DMS 273 (cell line): ENCODE data around the gene EARS2.
A peak's percentile ranks its signal among the peaks of the same experiment; 100 is the strongest.

Source experiments
- DNase-seq: peaks from one replicate; lab custom pipeline; 2025; ENCODE audit not compliant: unreplicated experiment; lab: John Stamatoyannopoulos, UW

The EARS2 gene

GRCh38 chr16:23508589-23509440, 48.3 kb downstream of the EARS2 start:
- DNase-seq: peak; percentile 76

GRCh38 chr16:23506606-23506994, 50.5 kb downstream of the EARS2 start:
- no peak for DNase-seq

DNA sequence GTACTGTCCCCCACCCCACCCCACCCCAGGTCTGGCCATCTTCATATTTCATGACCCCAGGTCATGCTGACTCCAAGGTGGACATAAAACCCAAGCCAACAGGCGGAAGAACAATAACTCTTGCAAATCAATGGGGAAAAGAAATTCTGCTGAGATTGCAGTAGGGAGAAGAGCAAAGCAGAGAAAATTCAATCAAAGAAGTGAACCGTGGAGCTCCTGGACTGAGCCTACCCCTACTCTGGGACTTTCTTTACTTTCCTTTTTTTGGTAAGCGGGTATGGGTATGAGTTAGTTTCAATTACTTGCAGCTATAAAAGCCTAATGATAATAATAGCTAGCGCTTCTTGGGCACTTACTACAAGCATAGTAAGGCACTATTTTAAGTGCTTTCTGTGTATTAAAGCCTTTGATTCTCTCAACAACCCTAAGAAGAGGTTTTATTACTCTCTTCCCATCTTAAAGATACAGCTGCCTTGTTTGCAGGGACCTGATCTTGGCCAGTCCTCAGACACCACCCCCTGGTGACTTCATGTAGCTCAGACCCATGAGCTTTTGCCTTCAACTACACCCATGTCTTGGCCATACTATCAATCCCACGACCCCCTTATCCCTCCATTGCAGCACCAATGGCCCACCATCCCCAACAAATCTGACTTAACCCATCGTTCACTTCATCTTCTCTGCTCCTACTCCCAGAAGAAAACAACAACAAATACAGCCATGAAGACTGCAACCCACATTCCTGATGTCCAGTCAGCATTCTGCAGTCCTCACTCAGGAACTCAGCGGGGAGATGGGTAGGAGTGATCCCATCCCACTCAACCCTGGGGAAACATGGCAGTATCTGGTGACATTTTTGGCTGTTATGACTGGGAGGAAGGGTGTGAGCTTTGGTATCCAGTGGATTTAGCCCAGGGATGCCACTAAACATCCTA, 51.2 kb downstream of the EARS2 start:
- no peak for DNase-seq

GRCh38 chr16:23505180-23505665, 51.9 kb downstream of the EARS2 start:
- peak; percentile 23 for DNase-seq

DNA sequence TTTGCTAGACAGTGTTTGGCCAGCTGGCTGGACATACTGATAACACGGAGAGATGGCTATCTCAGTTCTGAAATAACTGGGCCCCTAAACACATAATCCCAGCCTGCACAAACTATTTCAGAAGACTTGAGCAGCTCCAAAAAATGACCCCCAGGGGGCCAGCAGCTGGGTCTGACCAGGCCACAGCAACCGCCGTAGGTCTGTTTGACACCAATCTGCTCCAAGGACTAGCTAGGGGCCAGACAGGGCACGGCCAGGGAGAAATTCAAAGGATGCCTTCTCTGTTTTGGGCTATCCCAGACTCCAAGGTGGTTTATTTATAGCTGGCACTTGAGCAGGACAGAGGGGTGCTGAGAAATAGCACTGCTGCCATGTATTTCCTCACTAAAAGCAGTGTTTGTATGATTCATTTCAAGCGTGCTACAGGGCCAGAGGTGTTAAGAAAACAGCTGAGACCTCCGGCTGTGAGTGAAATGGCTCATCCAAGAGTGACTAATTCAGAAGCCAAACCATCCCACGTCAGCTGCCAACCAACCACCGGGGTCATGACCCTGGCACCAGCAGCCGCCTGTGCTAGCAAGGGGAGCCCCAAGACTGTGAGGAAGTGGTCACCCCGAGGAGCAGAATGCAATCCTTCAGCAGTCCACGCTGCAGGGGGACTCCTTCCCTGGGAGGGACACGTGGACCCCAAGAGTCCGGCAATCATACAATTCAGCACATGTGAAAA, 52.5 kb downstream of the EARS2 start:
- peak; percentile 67 for DNase-seq

GRCh38 chr16:23504076-23504452, 53.1 kb downstream of the EARS2 start:
- DNase-seq: no peak

- peak; percentile 22 for DNase-seq
These were observed 54.7 kb downstream of the EARS2 start for GRCh38 chr16:23502466-23502865.

- DNase-seq: no peak
These were observed 55.9 kb downstream of the EARS2 start for GRCh38 chr16:23501291-23501690.

DNA sequence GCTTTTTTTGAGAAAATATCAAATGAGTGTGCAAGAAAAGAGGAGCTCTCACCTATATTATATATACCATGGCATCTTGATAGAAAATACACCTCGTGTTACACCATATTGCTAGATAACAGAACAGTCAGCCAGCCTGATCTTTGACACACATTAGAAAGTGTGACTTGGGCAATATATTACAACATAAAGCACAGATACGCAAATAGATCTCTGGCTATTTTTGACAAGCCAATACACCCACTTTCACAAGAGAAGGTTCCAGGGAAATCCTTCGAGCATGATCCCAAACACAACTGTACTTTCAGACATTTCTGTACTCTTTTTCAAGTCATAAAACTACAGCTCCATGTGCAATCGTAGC, 56.3 kb downstream of the EARS2 start:
- DNase-seq: no peak

DNA sequence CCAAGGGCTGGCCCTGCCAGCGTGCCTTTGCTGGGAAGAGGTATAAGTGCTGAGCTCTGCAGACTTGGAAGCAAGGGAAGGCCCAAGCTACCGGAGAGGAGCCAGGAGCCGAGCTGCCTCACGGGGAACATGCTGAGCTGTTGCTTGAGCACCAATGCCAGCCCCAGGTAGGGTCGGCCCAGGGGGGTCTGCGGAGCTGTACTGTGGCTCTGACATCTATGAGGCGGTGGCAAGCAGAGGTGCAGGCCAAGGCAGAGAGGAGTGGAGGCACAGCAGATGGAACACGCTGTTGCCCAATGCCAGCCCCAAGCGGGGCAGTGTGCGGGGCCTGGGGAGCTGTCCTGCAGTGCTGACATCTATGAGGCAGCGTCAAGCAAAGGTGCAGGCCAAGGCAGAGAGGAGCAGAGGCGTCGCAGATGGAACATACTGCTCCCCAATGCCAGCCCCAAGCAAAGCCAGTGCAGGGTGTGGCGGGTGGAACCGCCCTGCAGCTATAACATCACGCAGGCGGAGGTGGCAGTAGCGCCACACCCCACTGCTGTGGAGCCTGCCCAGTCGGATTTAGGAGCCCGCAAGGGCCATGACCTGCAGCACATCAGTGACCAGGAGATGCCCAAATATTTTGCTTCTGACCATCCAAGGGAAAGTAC, 56.8 kb downstream of the EARS2 start:
- no peak for DNase-seq

- no peak for DNase-seq
These were observed 57.3 kb downstream of the EARS2 start for GRCh38 chr16:23499801-23500200.

DNA sequence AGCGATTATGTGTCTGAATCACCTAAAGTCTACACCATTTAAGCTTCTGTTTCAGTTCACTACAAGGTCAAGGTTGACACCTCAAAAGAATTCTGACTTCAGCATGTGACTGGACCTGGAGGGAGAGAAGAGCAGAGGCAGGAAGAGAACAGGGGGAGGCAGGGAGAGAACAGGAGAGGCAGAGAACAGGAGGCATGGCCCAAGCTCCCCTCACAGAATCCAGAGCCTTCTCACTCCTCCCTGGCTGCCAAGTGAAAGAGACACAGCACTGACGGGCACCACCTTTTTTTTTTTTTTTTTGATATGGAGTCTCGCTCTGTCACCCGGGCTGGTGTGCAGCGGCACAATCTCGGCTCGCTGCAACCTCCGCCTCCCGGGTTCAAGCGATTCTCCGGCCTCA, 58.3 kb downstream of the EARS2 start:
- no peak for DNase-seq

DNA sequence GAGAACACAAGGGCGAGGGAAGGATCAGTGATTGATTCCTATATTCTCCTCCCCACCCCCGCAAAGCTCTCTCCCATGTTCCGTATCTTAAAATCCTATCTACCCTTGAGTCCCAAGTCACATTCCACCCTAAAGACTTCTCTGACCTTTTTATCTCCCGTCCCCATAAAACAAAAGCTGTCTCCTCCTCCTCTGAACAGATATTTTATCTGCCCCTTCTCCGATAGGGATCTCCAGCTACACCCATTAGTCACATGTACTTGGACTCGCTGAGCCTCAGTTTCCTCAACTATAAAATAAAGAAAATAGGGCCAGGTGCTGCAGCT, 59.6 kb downstream of the EARS2 start:
- no peak for DNase-seq

DNA sequence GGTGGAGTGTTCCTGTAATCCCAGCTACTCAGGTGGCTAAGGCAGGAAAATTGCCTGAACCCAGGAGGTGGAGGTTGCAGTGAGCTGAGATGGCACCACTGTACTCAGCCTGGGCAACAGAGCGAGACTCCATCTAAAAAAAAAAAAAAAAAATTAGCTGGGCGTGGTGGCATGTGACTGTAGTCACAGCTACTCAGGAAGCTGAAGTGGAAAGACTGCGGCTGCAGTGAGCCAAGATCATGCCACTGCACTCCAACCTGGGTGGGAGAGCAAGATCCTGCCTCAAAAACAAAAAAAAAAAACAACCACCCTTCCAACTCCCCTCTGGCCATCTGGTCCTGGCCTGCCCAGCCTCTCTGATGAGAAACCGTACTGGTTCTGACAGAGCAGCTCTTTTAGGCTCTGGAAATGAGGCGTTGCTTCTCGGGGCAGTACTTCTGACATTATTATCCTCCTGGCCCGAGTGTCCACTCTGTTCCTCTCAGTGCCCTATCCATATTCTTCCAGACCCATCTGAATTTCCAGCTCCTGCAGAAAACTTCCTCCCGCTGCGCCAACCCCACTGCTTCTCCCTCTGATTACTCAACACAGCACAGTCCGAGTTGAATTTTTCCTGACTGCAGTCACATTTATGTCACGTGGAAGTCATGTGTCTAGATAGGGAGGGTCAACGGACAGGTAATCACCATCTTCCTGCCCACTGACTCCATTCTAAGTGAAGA, 60.2 kb downstream of the EARS2 start:
- DNase-seq: no peak

DNA sequence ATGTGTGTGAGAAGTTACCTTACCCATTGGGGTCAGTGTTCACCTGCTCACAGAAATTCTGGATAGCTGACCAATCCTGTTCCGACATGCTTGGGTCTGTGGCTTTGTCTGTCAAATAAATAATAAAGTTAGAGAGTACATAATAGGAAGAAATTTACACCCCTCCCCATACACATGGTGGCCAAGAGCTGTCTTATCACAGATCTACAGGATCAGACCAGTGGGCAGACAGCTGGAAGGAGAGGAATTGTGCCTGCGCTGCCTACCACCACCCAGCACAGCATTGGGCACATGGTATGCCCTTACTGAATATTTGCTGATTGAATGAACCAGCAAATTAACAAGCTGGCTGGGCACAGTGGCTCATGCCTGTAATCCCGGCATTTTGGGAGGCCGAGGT, 61.5 kb downstream of the EARS2 start:
- DNase-seq: no peak

DNA sequence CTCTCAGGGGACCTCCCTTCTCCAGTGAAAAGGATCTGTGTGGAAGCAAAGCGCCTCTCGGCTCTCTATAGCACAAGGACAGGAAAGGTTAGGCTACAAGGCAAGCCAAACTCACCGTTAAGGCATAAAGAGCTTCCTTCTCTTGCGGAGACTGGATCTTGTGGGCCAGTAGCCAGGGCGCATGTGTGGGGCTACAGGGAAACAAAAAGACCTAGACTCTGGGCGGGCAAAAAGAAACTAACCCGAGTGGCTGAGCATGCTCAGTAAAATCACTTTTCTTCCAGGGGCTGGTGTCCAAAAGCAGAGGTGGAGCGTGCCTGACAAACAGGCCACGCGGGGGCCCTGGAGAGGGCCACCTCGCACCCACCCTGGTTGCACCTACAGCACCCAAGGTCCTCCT, 63.0 kb downstream of the EARS2 start:
- no peak for DNase-seq

GRCh38 chr16:23491490-23492391, 65.4 kb downstream of the EARS2 start:
- DNase-seq: no peak

GRCh38 chr16:23486480-23486879, 70.7 kb downstream of the EARS2 start:
- no peak for DNase-seq

- no peak for DNase-seq
These were observed 71.3 kb downstream of the EARS2 start for GRCh38 chr16:23485841-23486240.
